Neural crest cell (in vitro differentiated cells): ENCODE data around the gene CYP4F11. TPM values are rescaled to one million over a fixed set of nuclear protein-coding genes. Genes with fewer than 3 reads are reported as not detected.
"Not testable (repeated sequence)": the region's sequence is repeated elsewhere in the genome, so short reads cannot be mapped to it uniquely, and the experiment has no call there.

Source experiments
- DNase-seq: peaks from one replicate; pipeline ENCODE4 v3.0.0; 2021; ENCODE audit warnings: low read depth, mixed read lengths, low spot score
- H3K27ac Mint-ChIP-seq: one replicate; pipeline ENCODE4 v1.8.0; 2021; ENCODE audit warnings: mild to moderate bottlenecking, mixed read lengths; ENCODE audit not compliant: unreplicated experiment
- H3K27me3 Mint-ChIP-seq: 2 replicates; pipeline ENCODE4 v1.8.0; 2021; ENCODE audit warnings: low read depth, mild to moderate bottlenecking, mixed read lengths
- H3K36me3 Mint-ChIP-seq: 2 replicates; pipeline ENCODE4 v1.8.0; 2021; ENCODE audit warnings: low read depth, mild to moderate bottlenecking, mixed read lengths
- H3K4me1 Mint-ChIP-seq: 2 replicates; pipeline ENCODE4 v1.8.0; 2021; ENCODE audit warnings: mixed read lengths
- H3K4me3 Mint-ChIP-seq: one replicate; pipeline ENCODE4 v1.8.0; 2021; ENCODE audit warnings: mild to moderate bottlenecking, mixed read lengths
- H3K9me3 Mint-ChIP-seq: 2 replicates; pipeline ENCODE4 v1.8.0; 2021; ENCODE audit warnings: mixed read lengths
- total RNA-seq: library from RNA; stranded (reverse); gene quantifications from 2 replicates; pipeline ENCODE4 v1.2.1, GENCODE V29; 2021
- TF ChIP-seq, protein P1 (sequence below): fragments of 200-600 bp; sonication (generic); conservative IDR thresholded peaks from 2 replicates; pipeline ENCODE4 v1.5.0; 2021; ENCODE audit warnings: antibody characterized with exemption, mild to moderate bottlenecking

CYP4F11 gene
- total RNA-seq, 1 donor from 2014 or later, result not detected

DNA sequence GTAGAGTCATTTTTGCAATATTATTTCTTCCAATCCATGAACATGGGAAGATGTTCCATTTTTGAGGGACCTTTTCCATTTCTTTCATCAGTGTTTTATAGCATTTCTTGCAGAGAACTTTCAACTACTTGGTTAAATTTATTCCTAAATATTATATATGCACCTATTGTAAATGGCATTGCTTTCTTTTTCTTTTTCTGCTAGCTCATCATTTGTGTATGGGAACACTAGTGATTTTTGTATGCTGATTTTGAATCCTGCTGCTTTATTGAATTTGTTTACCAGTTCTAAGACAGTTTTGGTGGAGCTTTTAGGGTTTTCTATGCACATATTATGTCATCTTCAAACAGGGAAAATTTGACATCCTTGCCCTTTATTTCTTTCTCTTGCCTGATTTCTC lies 29.3 kb downstream of the CYP4F11 start:
- H3K4me3 Mint-ChIP-seq, result no peak overlapping the region
- TF ChIP-seq, protein P1, sequence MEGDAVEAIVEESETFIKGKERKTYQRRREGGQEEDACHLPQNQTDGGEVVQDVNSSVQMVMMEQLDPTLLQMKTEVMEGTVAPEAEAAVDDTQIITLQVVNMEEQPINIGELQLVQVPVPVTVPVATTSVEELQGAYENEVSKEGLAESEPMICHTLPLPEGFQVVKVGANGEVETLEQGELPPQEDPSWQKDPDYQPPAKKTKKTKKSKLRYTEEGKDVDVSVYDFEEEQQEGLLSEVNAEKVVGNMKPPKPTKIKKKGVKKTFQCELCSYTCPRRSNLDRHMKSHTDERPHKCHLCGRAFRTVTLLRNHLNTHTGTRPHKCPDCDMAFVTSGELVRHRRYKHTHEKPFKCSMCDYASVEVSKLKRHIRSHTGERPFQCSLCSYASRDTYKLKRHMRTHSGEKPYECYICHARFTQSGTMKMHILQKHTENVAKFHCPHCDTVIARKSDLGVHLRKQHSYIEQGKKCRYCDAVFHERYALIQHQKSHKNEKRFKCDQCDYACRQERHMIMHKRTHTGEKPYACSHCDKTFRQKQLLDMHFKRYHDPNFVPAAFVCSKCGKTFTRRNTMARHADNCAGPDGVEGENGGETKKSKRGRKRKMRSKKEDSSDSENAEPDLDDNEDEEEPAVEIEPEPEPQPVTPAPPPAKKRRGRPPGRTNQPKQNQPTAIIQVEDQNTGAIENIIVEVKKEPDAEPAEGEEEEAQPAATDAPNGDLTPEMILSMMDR, result no peak
- no peaks in the 10 kb centered on the region for H3K4me1 Mint-ChIP-seq
- no peaks in the 10 kb centered on the region for H3K36me3 Mint-ChIP-seq
- no peak overlapping the region for H3K27ac Mint-ChIP-seq
- DNase-seq, result no peak
- no peaks in the 10 kb centered on the region for H3K9me3 Mint-ChIP-seq
- no peaks in the 10 kb centered on the region for H3K27me3 Mint-ChIP-seq

DNA sequence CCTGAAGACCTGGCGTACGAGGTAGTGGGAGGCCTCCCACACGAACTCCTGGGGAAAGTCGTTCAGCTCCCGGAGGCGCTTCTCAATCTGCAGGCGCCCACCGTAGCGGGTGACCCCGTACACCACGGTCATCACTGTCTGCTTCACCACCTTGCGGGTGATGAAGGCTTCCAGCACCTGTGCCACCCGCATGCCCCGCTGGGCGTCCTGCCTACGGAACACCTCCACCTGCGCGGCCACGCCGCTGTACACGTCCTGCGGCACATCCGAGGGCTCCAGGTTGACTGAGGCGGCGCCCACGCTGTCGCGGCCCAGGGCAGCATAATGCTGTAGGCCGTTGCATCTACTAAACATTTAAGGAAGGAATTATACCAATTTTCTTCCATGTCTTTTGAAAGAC lies 31.4 kb downstream of the CYP4F11 start:
- H3K4me3 Mint-ChIP-seq, H3K9me3 Mint-ChIP-seq, H3K36me3 Mint-ChIP-seq, H3K27ac Mint-ChIP-seq, DNase-seq, H3K4me1 Mint-ChIP-seq, H3K27me3 Mint-ChIP-seq: not testable (repeated sequence)

DNA sequence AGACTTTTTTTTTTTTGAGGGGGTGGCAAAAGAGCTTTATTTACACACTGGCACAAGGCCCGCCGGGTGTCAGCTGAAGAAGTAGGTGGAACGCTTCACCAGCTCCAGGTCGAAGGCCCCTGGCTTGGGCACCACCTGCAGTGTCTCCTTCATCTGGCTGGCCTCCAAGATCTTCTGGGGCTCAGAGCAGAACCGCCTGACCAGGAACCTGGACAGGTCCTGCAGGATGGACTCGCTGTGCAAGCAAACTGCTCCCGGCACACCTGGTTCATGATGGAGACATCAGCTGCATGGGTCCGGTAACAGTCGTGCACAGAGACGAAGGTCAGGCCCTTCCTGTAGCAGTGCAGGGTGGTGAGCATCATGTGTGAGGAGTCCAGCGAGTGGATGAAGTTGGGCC lies 32.1 kb downstream of the CYP4F11 start:
- H3K4me3 Mint-ChIP-seq, result no peak overlapping the region
- no peak for DNase-seq
- H3K27ac Mint-ChIP-seq, result no peak overlapping the region
- peaks cover 3% of the 10 kb centered on the region for H3K9me3 Mint-ChIP-seq
- no peaks in the 10 kb centered on the region for H3K4me1 Mint-ChIP-seq
- no peaks in the 10 kb centered on the region for H3K36me3 Mint-ChIP-seq
- TF ChIP-seq, protein P1, result no peak
- no peaks in the 10 kb centered on the region for H3K27me3 Mint-ChIP-seq

DNA sequence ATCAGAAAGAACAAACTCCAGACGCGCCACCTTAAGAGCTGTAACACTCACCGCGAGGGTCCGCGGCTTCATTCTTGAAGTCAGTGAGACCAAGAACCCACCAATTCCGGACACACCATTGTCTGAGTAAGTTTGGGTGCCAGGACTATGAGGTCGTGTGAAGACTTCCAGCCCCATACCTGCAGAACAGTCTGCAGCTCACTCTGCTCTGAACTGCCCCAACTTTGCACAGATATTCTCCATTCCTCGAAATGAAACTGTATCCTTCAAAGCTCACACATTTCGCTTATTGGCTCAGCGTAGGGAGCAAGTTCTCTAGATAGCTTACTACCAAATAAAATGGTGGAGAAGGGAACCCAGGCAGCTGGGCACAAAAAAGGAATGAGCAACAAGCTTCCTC lies 33.8 kb downstream of the CYP4F11 start:
- Mint-ChIP-seq H3K27me3 (no peaks in the 10 kb centered on the region), H3K36me3 (peaks cover 6% of the 10 kb centered on the region), H3K9me3 (peaks cover 14% of the 10 kb centered on the region), H3K27ac (no peak overlapping the region), H3K4me3 (no peak overlapping the region), H3K4me1 (no peaks in the 10 kb centered on the region)
- TF ChIP-seq, protein P1, result no peak
- DNase-seq, result no peak

DNA sequence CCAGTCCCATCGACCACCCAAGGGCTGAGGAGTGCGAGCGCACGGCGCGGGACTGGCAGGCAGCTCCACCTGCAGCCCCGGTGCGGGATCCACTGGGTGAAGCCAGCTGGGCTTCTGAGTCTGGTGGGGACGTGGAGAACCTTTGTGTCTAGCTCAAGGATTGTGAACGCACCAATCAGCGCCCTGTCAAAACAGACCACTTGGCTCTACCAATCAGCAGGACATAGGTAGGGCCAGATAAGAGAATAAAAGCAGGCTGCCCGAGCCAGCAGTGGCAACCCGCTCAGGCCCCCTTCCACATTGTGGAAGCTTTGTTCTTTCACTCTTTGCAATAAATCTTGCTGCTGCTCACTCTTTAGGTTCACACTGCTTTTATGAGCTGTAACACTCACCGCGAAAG lies 34.3 kb downstream of the CYP4F11 start:
- H3K4me3 Mint-ChIP-seq, H3K4me1 Mint-ChIP-seq, H3K36me3 Mint-ChIP-seq, H3K27ac Mint-ChIP-seq, DNase-seq, H3K27me3 Mint-ChIP-seq: not testable (repeated sequence)
- H3K9me3 Mint-ChIP-seq, result peaks cover 14% of the 10 kb centered on the region

DNA sequence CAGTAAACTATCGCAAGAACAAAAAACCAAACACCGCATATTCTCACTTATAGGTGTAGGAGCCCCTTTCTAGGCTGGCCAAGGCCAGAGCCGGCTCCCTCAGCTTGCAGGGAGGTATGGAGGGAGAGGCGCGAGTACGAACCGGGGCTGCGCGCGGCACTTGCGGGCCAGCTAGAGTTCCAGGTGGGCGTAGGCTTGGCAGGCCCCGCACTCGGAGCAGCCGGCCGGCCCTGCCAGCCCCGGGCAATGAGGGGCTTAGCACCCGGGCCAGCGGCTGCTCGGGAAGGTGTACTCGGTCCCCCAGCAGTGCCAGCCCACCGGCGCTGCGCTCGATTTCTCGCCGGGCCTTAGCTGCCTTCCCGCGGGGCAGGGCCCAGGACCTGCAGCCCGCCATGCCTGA lies 34.8 kb downstream of the CYP4F11 start:
- H3K27me3 Mint-ChIP-seq, H3K36me3 Mint-ChIP-seq, DNase-seq, H3K4me1 Mint-ChIP-seq, H3K4me3 Mint-ChIP-seq, H3K27ac Mint-ChIP-seq: not testable (repeated sequence)
- H3K9me3 Mint-ChIP-seq, result peaks cover 14% of the 10 kb centered on the region

DNA sequence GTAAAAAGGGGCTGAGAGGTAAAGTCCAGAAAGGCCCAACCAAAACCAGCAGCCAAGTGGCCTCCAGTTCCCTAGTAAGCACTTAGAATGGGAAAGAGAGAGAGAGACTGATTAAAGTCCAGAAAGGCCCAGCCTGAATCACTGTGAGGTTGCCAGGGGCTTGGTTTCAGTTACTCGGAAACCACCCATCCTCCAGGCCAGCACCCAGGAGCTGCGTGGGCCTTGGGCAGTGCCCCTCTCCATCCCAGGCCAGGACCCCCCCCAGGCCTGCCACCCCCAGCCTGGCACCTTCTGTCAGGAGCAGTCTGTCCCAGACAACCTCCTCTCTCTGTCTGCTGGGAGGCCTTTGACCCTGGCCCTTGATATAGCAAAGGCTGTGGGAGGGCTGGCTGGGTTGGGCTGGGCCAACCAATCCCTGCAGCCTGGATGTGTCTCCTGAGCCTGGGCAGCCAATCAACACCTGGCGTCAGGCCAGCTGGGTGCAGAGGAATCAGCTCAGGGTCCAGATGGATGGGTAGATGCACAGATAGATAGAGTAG lies 36.5 kb downstream of the CYP4F11 start, which contains the start of gene CYP4F2:
CYP4F2 (minus strand) TSS at position 337 of the 539 bp plus-strand sequence. CDS start 463 bp downstream, outside the sequence.
- no peak for DNase-seq
- H3K27me3 Mint-ChIP-seq, result no peaks in the 10 kb centered on the region
- H3K27ac Mint-ChIP-seq, result no peak within 1 kb of the TSS
- H3K4me1 Mint-ChIP-seq, result no peaks in the 10 kb centered on the region
- H3K4me3 Mint-ChIP-seq, result no peak within 1 kb of the TSS
- peaks cover 14% of the 10 kb centered on the region for H3K9me3 Mint-ChIP-seq
- H3K36me3 Mint-ChIP-seq, result peaks cover 6% of the 10 kb centered on the region
- TF ChIP-seq, protein P1, result no peak
